NCI-H82 (cell line): ENCODE data around the gene SPIRE1.
"Not testable (repeated sequence)": the region's sequence is repeated elsewhere in the genome, so short reads cannot be mapped to it uniquely, and the experiment has no call there.

Experiments
- DNase-seq: peaks from one replicate; lab custom pipeline; 2025; lab: John Stamatoyannopoulos, UW

SPIRE1 gene

GRCh38 chr18:12416098-12416729 is 241.7 kb downstream of the SPIRE1 start:
- DNase-seq, result no peak

- no peak for DNase-seq
Measured at GRCh38 chr18:12411456-12411855, 246.5 kb downstream of the SPIRE1 start.

DNA sequence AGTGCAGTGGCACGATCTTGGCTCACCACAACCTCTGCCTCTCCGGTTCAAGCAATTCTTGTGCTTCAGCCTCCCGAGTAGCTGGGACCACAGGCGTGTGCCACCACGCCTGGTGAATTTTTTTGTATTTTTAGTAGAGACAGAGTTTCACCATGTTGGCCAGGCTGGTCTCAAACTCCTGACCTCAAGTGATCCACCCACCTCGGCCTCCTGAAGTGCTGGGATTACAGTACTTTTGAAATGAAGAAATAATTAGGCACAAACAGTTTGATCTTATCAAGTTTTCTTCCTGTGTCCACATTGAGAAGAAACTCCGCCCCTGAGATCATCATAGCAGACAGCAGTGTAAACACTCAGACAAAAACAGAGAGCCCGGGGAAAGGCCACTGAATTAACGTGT is 247.2 kb downstream of the SPIRE1 start:
- DNase-seq, result not testable (repeated sequence)

- no peak for DNase-seq
Measured at GRCh38 chr18:12410081-12410481, 247.8 kb downstream of the SPIRE1 start.

- DNase-seq, result peak; percentile 55
Measured at GRCh38 chr18:12409469-12409868, 248.4 kb downstream of the SPIRE1 start.

DNA sequence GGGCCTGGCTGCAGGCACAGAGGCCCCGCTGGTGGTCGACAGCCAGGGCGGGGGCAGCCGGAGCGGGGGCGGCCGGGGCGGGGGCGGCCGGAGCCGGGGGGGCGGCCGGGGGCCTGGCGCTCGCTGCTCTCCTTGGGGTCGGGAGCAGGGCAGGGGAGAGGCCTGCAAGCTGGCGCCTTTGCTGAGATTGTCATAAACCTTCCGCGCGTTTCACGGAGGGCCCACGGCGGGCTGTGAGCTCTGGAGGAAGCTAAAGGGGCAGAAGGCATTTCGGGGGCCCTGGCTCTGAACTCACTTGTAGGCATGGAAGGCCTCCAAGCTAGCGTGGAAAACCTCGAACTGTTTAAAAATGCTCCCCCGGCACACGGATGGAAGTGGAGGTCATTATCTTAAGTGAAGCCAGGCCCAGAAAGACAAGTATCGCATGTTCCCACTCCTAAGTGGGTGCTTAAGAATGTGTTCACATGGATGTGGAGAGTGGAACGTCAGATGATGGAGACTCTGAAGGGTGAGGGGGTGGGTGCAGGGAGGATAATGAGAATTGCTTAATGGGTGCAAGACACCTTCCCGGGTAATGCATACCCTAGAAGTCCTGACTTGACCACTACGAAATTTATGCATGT is 249.5 kb downstream of the SPIRE1 start:
- peak; percentile 71 for DNase-seq

DNA sequence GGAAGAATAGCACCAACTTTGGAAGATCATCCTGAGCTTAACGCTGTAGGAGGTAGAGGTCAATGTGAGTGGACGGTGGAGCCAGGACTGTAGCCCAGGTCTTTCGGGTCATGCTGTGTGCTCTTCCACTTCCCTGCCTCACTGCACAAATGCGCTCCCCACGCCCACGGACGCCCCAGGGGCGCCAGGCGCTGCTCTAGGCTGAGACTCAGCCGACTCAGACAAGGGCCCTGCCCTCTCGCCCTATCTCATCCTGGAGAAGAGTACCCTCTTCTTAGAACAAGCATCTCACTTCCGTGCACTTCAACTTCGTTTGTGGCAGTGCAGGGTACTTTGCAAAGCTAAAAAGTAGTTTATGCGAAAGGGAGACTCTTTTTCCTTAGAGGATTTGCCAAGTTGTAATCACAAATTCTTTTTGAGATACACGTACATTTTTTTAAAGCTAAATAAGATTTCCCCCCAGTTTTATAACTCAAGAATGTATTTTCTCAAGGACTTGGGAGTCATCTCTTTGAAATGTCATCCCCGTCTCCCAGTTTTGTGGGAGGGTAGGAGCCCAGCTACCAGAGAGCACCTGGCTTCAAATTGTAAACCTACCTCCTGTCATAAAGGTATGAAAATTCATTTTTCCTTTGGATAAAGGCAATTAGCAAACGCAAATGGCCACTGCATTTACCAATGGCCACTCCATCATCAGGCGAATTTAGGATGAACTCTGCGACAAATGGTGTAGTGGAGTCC is 251.4 kb downstream of the SPIRE1 start:
- no peak for DNase-seq

DNA sequence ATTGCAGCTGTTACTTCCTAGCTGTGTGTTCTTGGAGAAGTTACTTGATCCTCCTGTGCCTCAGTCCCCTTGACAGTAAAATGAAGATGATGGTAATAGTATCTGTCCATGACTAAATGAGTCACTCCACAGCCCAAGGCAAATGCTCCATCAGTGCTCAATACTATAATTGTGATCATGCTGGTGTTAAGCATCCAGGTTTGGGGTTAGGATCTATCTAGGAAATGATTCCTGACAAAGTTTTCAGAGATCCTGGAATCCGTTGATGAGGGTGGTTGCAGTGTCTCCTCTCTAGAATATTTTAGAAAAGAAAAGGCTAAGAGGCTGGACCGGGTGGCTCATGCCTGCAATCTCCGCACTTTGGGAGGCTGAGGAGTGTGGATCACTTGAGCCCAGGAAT is 252.8 kb downstream of the SPIRE1 start:
- DNase-seq, result no peak

- DNase-seq, result no peak
Measured at GRCh38 chr18:12403601-12404506, 254.1 kb downstream of the SPIRE1 start.

GRCh38 chr18:12401881-12402280 is 256.0 kb downstream of the SPIRE1 start:
- no peak for DNase-seq

- no peak for DNase-seq
Measured at GRCh38 chr18:12399231-12399630, 258.7 kb downstream of the SPIRE1 start.

GRCh38 chr18:12398625-12399024 is 259.3 kb downstream of the SPIRE1 start:
- peak; percentile 33 for DNase-seq

DNA sequence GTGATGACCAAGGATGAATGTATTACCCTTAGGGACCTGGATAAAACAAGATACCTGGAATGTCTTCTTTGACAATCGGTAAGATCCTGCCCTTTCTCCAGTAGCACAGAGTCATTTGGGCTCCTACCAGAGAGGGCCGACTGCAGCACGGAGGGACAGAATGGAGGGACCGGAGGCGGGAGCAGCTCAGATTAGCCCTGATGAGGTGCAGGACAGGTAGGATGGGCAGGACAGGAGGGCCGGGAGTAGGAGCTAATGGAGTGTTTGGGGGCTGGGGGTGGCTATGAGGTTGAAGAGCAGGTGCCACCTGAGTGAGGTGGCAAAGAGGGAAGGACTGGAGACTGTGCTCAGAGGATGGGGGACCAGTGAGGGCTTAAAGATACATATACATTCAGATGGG is 260.1 kb downstream of the SPIRE1 start:
- no peak for DNase-seq

DNA sequence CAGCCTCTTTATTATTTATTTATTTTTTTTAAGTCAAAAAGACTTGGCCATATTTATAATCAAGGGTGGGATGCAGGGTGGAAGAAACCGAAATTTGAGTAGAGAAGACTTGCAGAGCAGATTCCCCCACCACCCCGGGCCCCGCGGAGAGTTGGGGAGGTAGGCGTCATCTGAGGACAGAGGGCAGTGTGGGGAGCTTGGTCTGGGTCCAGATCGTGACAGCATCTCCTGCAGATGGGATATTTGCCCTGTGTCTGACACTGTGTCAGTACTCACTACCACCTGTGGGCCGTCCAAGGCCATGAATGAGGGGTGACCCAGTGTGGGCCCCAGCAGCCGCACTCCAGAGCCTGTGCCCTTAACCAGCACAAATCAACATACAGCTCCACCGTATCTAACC is 260.7 kb downstream of the SPIRE1 start:
- DNase-seq, result no peak
